HUDEP-2 (cell line): ENCODE results near the gene F2R.
"Not testable (repeated sequence)": the region's sequence is repeated elsewhere in the genome, so short reads cannot be mapped to it uniquely, and the experiment has no call there.

Experiments used
- DNase-seq, 76 experiments: peaks; one replicate each; lab custom pipeline; 2025; ENCODE audit not compliant: unreplicated experiment in 76 of 76; lab: John Stamatoyannopoulos, UW

Gene F2R

DNA sequence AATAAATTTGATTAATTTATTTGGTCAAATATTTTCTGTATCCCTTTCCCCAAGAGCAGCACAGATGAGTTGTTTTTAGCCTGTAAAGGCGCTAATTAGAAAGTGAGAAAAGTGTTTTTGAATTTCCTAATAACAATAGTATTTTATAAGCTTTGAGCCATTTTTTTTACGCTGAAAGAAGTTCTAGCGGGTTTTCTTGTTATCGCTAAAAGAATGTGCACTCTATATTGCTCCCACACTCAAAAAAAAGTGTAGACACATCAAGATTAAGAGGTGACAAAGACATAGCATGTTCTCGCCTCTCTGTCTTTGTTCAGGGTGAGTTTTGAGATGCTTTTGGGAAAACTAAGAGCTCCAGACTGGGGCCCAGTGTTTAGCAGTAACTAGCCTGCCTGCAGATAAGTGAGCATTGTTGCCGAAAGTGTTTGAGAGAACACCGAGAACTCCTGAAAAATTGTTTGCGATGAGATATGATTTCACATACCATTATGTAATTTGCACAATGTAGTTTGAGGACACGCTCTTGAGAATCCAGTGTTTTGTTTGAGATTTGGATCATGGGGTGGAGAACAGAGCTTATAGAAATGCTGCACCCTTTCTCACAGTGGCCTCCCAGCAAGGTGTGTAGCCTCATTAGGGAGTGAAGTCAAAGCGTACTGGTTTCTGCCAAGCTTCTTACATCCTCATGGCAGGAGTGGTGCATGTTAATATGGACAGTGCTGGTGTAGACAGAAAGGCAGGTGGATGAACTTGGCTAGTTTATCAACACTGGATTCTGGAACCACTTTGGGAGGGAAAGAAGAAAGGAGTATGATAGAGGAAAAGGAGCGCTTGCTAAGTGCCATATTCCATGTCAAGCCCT is 1.5 kb downstream of the F2R start:
- no peak for DNase-seq

DNA sequence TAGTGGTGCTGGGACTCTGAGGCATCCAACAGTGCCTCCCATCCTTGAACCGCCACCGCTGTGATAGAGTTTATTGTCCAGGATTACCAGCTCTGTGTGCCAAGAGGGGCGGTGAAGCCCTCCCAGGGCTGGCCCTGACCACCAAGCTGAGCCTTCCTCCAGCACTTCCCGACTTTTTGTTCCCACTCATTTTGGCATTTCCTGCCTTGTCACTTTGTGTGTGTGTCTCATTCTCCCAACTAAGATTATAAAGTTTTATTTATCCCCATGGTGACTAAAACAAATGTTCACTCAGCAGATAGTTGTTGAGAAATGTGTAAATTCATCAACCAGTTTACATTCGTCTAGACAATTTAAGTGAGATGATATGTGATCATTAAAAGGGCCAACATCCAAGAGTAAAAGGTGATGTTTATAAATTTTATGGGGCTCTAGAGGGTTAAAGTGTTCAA is 2.5 kb downstream of the F2R start:
- DNase-seq: no peak

DNA sequence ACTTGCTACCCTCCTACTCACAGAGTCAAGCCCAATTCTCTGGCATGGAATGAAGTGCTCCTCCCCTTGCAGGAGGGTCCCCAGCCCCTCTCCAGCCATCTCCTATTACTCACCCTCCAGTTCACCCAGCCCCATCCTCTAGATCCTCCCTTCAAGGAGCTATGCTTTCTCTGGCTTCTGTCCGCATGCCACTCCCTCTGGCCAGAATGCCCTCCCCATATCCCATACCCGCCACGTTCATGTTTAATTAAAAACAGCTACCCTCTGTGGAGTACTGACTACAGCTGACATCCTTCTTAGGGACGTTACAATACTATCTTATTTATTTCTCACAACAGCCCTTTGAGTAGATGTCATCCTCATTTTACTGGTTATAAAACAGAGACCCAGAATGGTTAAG is 3.0 kb downstream of the F2R start:
- no peak for DNase-seq

DNA sequence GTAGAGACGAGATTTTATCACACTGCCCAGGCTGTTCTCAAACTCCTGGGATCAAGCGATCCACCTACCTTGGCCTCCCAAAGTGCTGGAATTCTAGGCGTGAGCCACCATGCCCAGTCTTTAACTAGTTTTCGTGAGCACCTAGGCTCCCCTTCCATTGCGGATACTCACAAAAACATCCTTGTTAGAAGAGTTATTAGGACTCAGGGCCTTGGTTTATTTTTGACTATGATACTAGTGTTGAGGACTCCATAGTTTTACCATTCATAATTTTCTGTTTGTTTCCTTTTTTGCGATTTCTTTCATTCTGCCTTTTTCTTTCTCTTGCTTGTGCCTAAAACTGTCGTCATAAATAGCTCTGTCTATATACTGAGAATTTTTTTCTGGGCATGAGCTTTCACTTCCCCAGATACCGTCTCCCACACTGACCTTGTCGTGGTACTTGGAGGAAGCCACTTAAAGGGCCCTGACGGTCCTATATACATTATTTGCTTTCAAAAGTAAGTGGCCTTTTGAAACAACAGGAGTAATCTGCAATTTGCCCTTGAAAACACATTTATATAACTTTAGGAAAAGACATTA is 5.2 kb downstream of the F2R start:
- DNase-seq: no peak

DNA sequence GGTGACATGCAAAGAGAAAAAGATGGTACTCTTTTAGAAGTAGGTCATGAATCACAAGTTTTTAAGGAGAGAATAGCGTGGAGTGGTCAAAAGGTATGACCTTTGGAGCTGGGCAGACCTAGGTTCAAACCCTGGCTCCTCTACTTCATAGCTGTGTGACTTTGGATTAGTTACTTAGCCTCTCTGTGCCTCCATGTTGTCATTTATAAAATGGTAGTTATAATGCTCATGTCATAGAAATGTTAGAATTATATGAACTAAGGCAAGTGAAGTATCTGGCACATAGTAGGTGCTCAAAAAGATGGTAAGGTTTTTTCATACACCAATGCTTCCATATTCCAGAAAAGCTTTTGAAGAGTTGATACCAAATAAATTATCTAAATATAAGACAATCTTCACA is 7.3 kb downstream of the F2R start:
- no peak for DNase-seq

DNA sequence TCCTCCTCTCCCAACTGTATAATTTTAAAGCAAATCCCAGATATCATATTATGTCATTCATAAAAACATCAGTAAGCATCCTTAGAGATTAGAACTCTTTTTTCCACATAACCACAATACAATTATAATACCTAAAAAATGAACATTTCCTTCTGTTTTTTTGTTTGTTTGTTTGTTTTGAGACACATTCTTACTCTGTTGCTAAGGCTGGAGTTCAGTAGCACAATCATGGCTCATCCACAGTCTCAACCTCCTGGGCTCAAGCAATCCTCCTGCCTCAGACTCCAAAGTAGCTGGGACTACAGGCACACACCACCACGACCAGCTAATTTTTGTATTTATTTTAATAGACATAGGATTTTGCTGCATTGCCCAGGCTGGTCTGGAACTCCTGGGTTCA is 8.0 kb downstream of the F2R start:
- no peak for DNase-seq

DNA sequence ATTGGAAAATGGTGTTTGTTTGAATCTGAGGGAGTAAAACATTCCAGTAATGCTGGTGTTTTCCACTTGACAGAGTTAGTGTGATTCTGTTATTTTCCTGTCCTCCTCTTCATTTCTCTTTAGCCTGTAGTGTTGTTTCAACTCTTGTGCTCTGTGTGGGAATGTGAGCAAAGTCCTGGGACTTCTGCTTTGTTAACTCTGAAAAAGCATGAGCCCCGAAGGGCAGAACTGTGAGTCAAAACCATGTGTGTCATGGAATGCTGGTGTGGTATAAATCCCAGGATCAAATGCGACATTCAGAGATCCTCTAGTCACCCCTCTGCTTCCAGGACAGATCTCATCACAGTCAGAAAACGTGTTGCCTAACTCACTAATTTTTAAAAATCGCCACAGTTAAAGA is 8.9 kb downstream of the F2R start:
- DNase-seq: no peak

DNA sequence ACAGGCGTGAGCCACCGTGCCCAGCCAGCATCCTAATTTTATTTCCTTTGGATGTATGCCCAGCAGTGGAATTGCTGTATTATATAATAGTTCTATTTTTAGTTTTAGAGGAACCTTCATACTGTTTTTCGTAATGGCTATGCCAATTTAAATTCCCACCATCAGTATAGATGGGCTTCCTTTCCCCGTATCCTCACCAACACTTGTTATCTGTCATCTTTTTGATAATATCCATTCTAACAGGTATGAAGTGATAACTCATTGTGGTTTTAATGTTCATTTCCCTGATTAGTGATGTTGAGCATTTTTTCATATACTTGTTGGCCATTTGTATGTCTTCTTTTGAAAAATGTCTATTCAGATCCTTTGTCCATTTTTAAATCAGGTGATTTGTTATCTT is 13.0 kb downstream of the F2R start:
- DNase-seq: no peak

DNA sequence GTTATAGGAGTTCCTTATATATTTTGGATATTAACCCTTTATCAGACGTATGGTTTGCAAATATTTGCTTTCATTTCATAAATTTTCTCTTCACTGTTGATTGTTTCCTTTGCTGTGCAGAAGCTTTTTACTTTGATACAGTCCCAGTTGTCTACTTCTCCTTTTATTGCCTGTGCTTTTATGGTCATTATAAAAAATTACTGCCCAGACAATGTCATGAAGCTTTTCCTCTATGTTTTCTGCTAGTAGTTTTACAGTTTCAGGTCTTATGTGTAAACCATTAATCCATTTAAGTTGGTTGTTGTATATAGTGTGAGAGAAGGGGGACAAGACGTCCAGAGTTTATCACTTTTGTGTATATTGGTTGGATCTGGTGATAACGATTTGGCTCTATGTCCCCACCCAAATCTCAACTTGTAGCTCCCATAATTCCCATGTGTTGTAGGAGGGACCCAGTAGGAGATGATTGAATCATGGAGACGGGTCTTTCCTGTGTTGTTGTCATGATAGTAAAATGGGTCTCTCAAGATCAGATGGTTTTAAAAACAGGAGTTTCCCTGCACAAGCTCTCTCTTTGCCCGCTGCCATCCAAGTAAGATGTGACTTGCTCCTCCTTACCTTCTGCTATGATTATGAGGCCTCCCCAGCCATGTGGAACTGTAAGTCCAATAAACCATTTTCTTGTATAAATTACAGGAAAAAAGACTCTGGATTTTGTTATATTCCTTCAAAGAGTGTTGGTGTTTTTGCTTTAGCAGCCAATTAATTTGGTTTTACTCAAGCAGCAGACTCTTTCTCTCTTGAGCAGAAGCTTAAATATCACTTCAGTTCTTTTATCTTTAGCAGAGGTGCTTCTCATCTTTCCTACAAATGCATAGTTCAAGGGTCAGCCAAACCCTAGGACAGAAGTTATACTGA is 13.7 kb downstream of the F2R start:
- no peak for DNase-seq

DNA sequence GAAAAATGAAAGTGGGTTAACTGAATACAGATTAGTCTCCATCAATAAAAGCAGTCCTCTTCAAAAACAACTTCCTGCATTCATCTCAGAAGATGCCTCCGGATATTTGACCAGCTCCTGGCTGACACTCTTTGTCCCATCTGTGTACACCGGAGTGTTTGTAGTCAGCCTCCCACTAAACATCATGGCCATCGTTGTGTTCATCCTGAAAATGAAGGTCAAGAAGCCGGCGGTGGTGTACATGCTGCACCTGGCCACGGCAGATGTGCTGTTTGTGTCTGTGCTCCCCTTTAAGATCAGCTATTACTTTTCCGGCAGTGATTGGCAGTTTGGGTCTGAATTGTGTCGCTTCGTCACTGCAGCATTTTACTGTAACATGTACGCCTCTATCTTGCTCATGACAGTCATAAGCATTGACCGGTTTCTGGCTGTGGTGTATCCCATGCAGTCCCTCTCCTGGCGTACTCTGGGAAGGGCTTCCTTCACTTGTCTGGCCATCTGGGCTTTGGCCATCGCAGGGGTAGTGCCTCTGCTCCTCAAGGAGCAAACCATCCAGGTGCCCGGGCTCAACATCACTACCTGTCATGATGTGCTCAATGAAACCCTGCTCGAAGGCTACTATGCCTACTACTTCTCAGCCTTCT is 16.6 kb downstream of the F2R start:
- DNase-seq: no peak

DNA sequence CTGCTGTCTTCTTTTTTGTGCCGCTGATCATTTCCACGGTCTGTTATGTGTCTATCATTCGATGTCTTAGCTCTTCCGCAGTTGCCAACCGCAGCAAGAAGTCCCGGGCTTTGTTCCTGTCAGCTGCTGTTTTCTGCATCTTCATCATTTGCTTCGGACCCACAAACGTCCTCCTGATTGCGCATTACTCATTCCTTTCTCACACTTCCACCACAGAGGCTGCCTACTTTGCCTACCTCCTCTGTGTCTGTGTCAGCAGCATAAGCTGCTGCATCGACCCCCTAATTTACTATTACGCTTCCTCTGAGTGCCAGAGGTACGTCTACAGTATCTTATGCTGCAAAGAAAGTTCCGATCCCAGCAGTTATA is 17.1 kb downstream of the F2R start:
- DNase-seq: no peak

DNA sequence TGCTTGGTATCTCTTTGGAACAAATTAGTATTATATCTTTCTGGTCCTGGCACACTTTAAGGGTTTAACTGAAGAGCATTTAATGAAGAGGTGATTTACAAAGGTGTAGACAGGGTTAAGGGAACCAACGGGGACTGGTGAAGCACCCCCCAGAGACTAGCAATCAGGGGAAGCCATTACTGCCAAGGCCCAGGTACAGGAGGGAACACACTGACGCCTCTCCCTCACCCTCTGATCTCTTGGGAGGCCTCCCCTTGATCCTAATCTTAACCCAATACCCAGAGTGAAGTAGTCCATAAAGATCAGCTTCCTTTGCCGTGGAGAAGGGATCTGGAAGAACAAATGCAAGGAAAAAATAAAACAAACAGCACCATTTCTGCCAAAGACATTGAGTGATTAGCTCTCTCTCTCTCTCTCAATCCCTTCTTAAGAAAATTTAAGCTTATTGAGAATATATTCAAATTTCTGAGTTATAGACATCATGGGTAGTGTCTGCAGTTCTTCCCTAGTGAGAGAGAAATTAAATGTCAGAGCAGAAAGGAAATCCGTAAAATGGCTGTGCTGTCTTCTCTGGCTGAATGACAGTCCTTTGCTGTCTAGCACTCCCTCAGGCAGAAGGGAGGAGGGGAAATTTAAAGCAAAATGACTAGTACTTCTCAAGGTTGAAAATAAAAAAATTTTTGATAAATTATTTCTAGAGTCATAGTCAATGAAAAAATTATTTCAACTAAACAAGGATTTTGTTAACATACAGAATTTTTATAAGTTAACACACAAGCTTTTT is 20.0 kb downstream of the F2R start:
- no peak for DNase-seq

DNA sequence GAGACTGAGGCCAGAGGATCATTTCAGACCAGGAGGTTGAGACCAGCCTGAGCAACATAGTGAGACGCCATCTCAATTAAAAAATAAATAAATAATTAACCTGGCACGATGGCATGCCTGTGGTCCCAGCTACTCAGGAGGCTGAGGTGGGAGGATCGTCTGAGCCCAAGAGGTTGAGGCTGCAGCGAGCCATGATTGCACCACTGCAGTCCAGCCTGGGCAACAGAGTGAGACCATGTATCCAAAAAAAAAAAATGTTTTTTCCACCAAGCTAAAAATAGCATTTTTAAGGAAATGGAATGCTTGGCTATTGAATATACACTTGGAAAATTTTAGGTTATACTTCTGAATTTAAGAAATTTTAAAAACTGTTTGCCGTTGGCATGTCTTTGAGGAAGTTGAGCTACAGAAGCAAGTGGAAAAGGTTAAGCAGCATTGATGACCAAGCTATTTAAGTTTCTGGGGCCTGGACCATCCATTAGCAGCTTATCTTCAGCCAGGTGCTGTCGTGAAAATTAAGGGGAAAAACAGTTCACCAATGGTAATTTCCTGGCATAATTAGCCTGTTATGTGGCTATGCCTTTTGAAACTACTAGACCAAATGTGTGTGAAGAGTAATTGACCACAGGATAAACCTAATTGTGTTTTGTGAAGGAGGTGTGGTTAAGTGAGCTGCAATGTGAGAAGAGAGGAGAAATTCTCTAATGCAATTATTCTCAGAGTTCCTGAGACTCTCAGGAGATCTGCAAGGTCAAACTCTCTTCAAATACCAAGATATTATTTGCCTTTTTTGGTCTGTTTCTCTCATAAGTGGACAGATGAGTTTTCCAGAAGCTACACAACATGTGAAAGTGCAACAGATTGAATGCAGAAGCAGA is 21.0 kb downstream of the F2R start:
- DNase-seq: no peak

DNA sequence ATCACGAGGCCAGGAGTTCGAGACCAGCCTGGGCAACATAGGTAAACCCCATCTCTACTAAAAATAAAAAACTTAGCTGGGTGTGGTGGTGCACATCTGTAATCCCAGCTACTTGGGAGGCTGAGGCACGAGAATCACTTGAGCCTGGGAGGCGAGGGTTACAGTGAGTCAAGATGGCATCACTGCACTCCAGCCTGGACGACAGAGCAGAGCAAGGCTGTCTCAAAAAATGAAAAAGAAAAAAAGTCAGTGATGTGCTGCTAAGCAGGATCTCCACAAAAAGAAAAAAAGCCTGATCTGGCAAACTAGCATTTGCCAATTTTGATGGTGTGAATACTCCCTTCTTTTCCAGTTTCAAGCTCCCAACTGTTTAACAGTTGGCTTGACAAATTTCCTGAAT is 21.9 kb downstream of the F2R start:
- DNase-seq: no peak

DNA sequence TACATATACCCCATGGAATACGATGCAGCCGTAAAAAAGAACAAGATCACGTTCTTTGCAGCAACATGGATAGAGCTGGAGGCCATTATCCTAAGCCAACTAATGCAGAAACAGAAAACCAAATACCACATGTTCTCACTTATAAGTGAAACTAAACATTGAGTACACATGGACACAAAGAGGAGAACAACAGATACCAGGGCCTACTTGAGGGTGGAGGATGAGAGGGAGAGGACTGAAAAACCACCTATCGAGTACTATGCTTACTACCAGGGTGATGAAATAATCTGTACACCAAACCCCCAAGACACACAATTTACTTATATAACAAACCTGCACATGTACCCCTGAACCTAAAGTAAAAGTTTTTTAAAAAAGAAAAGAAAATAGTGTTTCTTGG is 25.6 kb downstream of the F2R start:
- DNase-seq: not testable (repeated sequence)

DNA sequence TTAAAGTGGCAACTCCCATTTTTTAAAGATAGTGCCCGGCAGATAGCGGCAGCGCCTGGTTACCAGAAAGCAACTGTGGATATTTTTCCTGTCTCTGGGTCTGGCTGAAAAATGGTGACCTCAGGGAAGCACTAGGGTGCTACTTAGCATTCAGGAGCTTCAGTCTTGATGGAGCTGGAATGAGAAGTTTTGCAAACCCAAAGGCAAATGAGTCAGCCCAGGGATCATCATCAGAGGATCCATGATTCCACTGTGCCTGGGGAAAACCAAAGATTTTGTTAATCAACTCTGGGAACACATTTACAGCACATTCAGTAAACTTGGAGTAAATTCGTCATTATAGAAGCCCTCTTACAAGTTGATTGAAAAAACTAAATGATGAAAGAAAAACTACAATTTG is 26.7 kb downstream of the F2R start:
- DNase-seq: peak in 1 of 76 experiments; percentile 3

DNA sequence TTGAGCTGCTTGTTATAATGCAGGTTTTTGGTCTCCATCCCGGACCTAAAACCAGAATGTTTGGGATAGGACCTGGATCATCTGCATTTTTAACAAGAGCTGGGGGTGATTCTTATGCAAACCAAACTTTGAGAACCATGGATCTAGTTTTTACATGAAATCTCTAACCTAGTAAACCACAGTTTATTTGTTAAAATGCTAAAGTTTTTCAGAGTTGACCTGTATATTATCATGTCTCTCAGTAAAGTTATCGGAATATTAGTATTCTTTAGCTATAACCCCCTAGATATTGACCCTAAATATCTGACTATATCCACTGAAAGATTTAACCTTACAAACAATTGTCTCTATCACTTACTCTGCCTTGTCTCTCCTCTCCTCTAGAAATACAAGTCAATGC is 28.7 kb downstream of the F2R start:
- DNase-seq: no peak

DNA sequence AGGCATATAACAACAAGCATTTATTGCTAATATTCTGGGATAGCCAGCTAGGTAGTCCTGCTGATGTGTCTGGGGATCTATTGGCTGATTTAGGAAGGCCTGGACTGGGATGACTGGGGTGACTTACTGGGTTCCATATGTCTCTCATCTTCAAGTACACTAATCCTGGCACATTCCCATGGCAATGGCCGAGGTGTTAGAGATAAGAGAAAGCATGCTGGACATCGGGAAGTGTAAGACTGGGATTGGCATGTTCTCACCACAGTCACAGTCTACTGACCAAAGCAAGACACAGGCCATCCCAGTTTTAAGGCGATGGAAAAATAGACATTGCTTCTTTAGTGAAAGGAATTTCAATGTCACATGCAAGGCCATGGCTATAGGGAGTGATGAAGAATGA is 29.7 kb downstream of the F2R start:
- DNase-seq: no peak

DNA sequence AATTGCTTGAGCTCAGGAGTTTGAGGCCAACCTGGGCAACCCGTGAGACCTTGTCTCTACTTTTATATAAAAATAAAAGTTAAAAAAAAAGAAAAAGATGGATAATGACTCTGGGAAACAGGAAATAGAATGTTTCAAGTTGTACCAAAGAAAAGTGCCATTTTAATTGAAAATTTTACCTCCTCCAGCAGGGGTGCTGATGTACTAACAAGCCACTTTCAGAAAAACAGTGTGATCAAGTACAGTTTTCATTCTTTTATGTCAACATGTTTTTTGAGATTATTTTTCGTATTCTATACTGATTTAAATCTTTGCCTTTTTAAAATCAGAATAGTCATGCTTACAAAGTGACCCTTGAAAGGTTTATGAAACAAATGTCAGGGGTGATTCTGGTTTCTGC is 30.8 kb downstream of the F2R start:
- no peak for DNase-seq
